ENCODE results near the gene SNRPA.

Gene SNRPA

GRCh38 chr19:40723661-40724254 is 27.2 kb upstream of the SNRPA start:
- no peak overlapping the region for H2BK5ac ChIP-seq (ENCODE audit: low read length)
- DNase-seq (ENCODE audit: low spot score): no peak
- WGBS, 2 donors (ENCODE audit: extremely low coverage in 2 of 2, insufficient read length in 2 of 2, insufficient replicate concordance in 1 of 2): no CpG with 5 or more reads among the region's 5 CpGs
- H3K4ac ChIP-seq (ENCODE audit: low read length): no peak overlapping the region
- no peak overlapping the region for H2AK5ac ChIP-seq (ENCODE audit: low read depth, low read length)
- no peak overlapping the region for H3K4me2 ChIP-seq (ENCODE audit: insufficient read depth, low read length, poor library complexity, severe bottlenecking)
- H3K4me3 ChIP-seq (ENCODE audit: low read length in 2 of 2): no peak overlapping the region
- H3K18ac ChIP-seq (ENCODE audit: low read length): no peak overlapping the region
- H3K36me3 ChIP-seq (replicated peaks in 1 of 2; ENCODE audit: control insufficient read depth in 2 of 2, insufficient read depth in 2 of 2, low read length in 2 of 2): peaks cover 22 to 68% of the 10 kb centered on the region in 2 donors
- H4K91ac ChIP-seq (ENCODE audit: low read depth, low read length, poor library complexity): no peak overlapping the region
- no peak overlapping the region for H3K27ac ChIP-seq (replicated peaks; ENCODE audit: low read length)
- H2BK15ac ChIP-seq (ENCODE audit: low read length): no peak overlapping the region
- peaks cover 8% of the 10 kb centered on the region in 2 donors for H3K4me1 ChIP-seq (ENCODE audit: control insufficient read depth in 2 of 2, insufficient read depth in 1 of 2, low read depth in 1 of 2, low read length in 2 of 2)
- no peak overlapping the region for H4K8ac ChIP-seq (ENCODE audit: low read depth, low read length)
- no peak overlapping the region for H2AFZ ChIP-seq (ENCODE audit: low read length)
- H3K23ac ChIP-seq (ENCODE audit: low read depth, low read length, poor library complexity): no peak overlapping the region
- peaks cover 0 to 4% of the 10 kb centered on the region in 2 donors for H3K9me3 ChIP-seq (replicated peaks in 1 of 2; ENCODE audit: control insufficient read depth in 2 of 2, insufficient read depth in 1 of 2, low read depth in 1 of 2, low read length in 2 of 2)
- H3K27me3 ChIP-seq (ENCODE audit: control insufficient read depth in 3 of 3, insufficient read depth in 3 of 3, low read depth in 1 of 3, low read length in 3 of 3): no peaks in the 10 kb centered on the region
- H3K9ac ChIP-seq (ENCODE audit: low read depth, low read length, poor library complexity): no peak overlapping the region
- no peak overlapping the region for H2BK120ac ChIP-seq (ENCODE audit: low read depth, low read length)
- H3K14ac ChIP-seq (ENCODE audit: low read length): no peak overlapping the region
- peaks cover 13% of the 10 kb centered on the region for H3K79me1 ChIP-seq (ENCODE audit: low read depth, low read length)
- no peak overlapping the region for H2BK12ac ChIP-seq (ENCODE audit: low read length)

GRCh38 chr19:40724315-40724714 is 26.7 kb upstream of the SNRPA start:
- no peak overlapping the region for H2AK5ac ChIP-seq (ENCODE audit: low read depth, low read length)
- peaks cover 4 to 5% of the 10 kb centered on the region in 2 donors for H3K4me1 ChIP-seq (ENCODE audit: control insufficient read depth in 2 of 2, insufficient read depth in 1 of 2, low read depth in 1 of 2, low read length in 2 of 2)
- no peak overlapping the region for H3K27ac ChIP-seq (replicated peaks; ENCODE audit: low read length)
- no CpG with 5 or more reads among the region's 4 CpGs for WGBS, 2 donors (ENCODE audit: extremely low coverage in 2 of 2, insufficient read length in 2 of 2, insufficient replicate concordance in 1 of 2)
- H3K9ac ChIP-seq (ENCODE audit: low read depth, low read length, poor library complexity): no peak overlapping the region
- H2BK120ac ChIP-seq (ENCODE audit: low read depth, low read length): no peak overlapping the region
- no peak overlapping the region for H2AFZ ChIP-seq (ENCODE audit: low read length)
- H3K79me1 ChIP-seq (ENCODE audit: low read depth, low read length): peaks cover 11% of the 10 kb centered on the region
- no peak overlapping the region for H3K4me2 ChIP-seq (ENCODE audit: insufficient read depth, low read length, poor library complexity, severe bottlenecking)
- H2BK12ac ChIP-seq (ENCODE audit: low read length): no peak overlapping the region
- peaks cover 22 to 73% of the 10 kb centered on the region in 2 donors for H3K36me3 ChIP-seq (replicated peaks in 1 of 2; ENCODE audit: control insufficient read depth in 2 of 2, insufficient read depth in 2 of 2, low read length in 2 of 2)
- no peak overlapping the region for H3K18ac ChIP-seq (ENCODE audit: low read length)
- H3K4ac ChIP-seq (ENCODE audit: low read length): no peak overlapping the region
- no peak for DNase-seq (ENCODE audit: low spot score)
- no peak overlapping the region for H2BK5ac ChIP-seq (ENCODE audit: low read length)
- no peak overlapping the region for H4K91ac ChIP-seq (ENCODE audit: low read depth, low read length, poor library complexity)
- H3K9me3 ChIP-seq (replicated peaks in 1 of 2; ENCODE audit: control insufficient read depth in 2 of 2, insufficient read depth in 1 of 2, low read depth in 1 of 2, low read length in 2 of 2): peaks cover 0 to 4% of the 10 kb centered on the region in 2 donors
- no peak overlapping the region for H3K14ac ChIP-seq (ENCODE audit: low read length)
- no peak overlapping the region for H3K4me3 ChIP-seq (ENCODE audit: low read length in 2 of 2)
- H2BK15ac ChIP-seq (ENCODE audit: low read length): no peak overlapping the region
- no peaks in the 10 kb centered on the region for H3K27me3 ChIP-seq (ENCODE audit: control insufficient read depth in 3 of 3, insufficient read depth in 3 of 3, low read depth in 1 of 3, low read length in 3 of 3)
- H4K8ac ChIP-seq (ENCODE audit: low read depth, low read length): no peak overlapping the region
- H3K23ac ChIP-seq (ENCODE audit: low read depth, low read length, poor library complexity): no peak overlapping the region

- no peak overlapping the region for H2BK5ac ChIP-seq (ENCODE audit: low read length)
- H3K4me2 ChIP-seq (ENCODE audit: insufficient read depth, low read length, poor library complexity, severe bottlenecking): no peak overlapping the region
- no peak overlapping the region for H3K18ac ChIP-seq (ENCODE audit: low read length)
- peaks cover 24 to 74% of the 10 kb centered on the region in 2 donors for H3K36me3 ChIP-seq (replicated peaks in 1 of 2; ENCODE audit: control insufficient read depth in 2 of 2, insufficient read depth in 2 of 2, low read length in 2 of 2)
- no peak overlapping the region for H3K23ac ChIP-seq (ENCODE audit: low read depth, low read length, poor library complexity)
- no peak overlapping the region for H2BK15ac ChIP-seq (ENCODE audit: low read length)
- H2AFZ ChIP-seq (ENCODE audit: low read length): no peak overlapping the region
- DNase-seq (ENCODE audit: low spot score): no peak
- no peak overlapping the region for H4K91ac ChIP-seq (ENCODE audit: low read depth, low read length, poor library complexity)
- H3K4me3 ChIP-seq (ENCODE audit: low read length in 2 of 2): no peak overlapping the region
- no peak overlapping the region for H2BK12ac ChIP-seq (ENCODE audit: low read length)
- peaks cover 11% of the 10 kb centered on the region for H3K79me1 ChIP-seq (ENCODE audit: low read depth, low read length)
- H3K27me3 ChIP-seq (ENCODE audit: control insufficient read depth in 3 of 3, insufficient read depth in 3 of 3, low read depth in 1 of 3, low read length in 3 of 3): no peaks in the 10 kb centered on the region
- peaks cover 0 to 4% of the 10 kb centered on the region in 2 donors for H3K9me3 ChIP-seq (replicated peaks in 1 of 2; ENCODE audit: control insufficient read depth in 2 of 2, insufficient read depth in 1 of 2, low read depth in 1 of 2, low read length in 2 of 2)
- no CpG with 5 or more reads among the region's 3 CpGs for WGBS, 2 donors (ENCODE audit: extremely low coverage in 2 of 2, insufficient read length in 2 of 2, insufficient replicate concordance in 1 of 2)
- H3K4me1 ChIP-seq (ENCODE audit: control insufficient read depth in 2 of 2, insufficient read depth in 1 of 2, low read depth in 1 of 2, low read length in 2 of 2): peaks cover 0 to 2% of the 10 kb centered on the region in 2 donors
- H3K27ac ChIP-seq (replicated peaks; ENCODE audit: low read length): no peak overlapping the region
- H2AK5ac ChIP-seq (ENCODE audit: low read depth, low read length): no peak overlapping the region
- H2BK120ac ChIP-seq (ENCODE audit: low read depth, low read length): no peak overlapping the region
- H4K8ac ChIP-seq (ENCODE audit: low read depth, low read length): no peak overlapping the region
- H3K4ac ChIP-seq (ENCODE audit: low read length): no peak overlapping the region
- H3K14ac ChIP-seq (ENCODE audit: low read length): no peak overlapping the region
- no peak overlapping the region for H3K9ac ChIP-seq (ENCODE audit: low read depth, low read length, poor library complexity)
These were observed 26.1 kb upstream of the SNRPA start for GRCh38 chr19:40724855-40725254.

- H3K14ac ChIP-seq (ENCODE audit: low read length): no peak overlapping the region
- peaks cover 29 to 80% of the 10 kb centered on the region in 2 donors for H3K36me3 ChIP-seq (replicated peaks in 1 of 2; ENCODE audit: control insufficient read depth in 2 of 2, insufficient read depth in 2 of 2, low read length in 2 of 2)
- no peak overlapping the region for H3K23ac ChIP-seq (ENCODE audit: low read depth, low read length, poor library complexity)
- H2BK15ac ChIP-seq (ENCODE audit: low read length): no peak overlapping the region
- no peak overlapping the region for H3K4ac ChIP-seq (ENCODE audit: low read length)
- no peak overlapping the region for H2BK5ac ChIP-seq (ENCODE audit: low read length)
- no peak overlapping the region for H3K4me3 ChIP-seq (ENCODE audit: low read length in 2 of 2)
- no peak overlapping the region for H2AFZ ChIP-seq (ENCODE audit: low read length)
- no peak overlapping the region for H4K91ac ChIP-seq (ENCODE audit: low read depth, low read length, poor library complexity)
- H3K79me1 ChIP-seq (ENCODE audit: low read depth, low read length): peaks cover 8% of the 10 kb centered on the region
- no peak for DNase-seq (ENCODE audit: low spot score)
- H4K8ac ChIP-seq (ENCODE audit: low read depth, low read length): no peak overlapping the region
- H3K9ac ChIP-seq (ENCODE audit: low read depth, low read length, poor library complexity): no peak overlapping the region
- H3K4me1 ChIP-seq (ENCODE audit: control insufficient read depth in 2 of 2, insufficient read depth in 1 of 2, low read depth in 1 of 2, low read length in 2 of 2): no peaks in the 10 kb centered on the region
- no peak overlapping the region for H2BK120ac ChIP-seq (ENCODE audit: low read depth, low read length)
- H3K9me3 ChIP-seq (replicated peaks in 1 of 2; ENCODE audit: control insufficient read depth in 2 of 2, insufficient read depth in 1 of 2, low read depth in 1 of 2, low read length in 2 of 2): peaks cover 0 to 4% of the 10 kb centered on the region in 2 donors
- no peaks in the 10 kb centered on the region for H3K27me3 ChIP-seq (ENCODE audit: control insufficient read depth in 3 of 3, insufficient read depth in 3 of 3, low read depth in 1 of 3, low read length in 3 of 3)
- no peak overlapping the region for H3K27ac ChIP-seq (replicated peaks; ENCODE audit: low read length)
- WGBS, 2 donors (ENCODE audit: extremely low coverage in 2 of 2, insufficient read length in 2 of 2, insufficient replicate concordance in 1 of 2): no CpG with 5 or more reads among the region's 4 CpGs
- H2BK12ac ChIP-seq (ENCODE audit: low read length): no peak overlapping the region
- no peak overlapping the region for H3K4me2 ChIP-seq (ENCODE audit: insufficient read depth, low read length, poor library complexity, severe bottlenecking)
- no peak overlapping the region for H2AK5ac ChIP-seq (ENCODE audit: low read depth, low read length)
- no peak overlapping the region for H3K18ac ChIP-seq (ENCODE audit: low read length)
These were observed 24.7 kb upstream of the SNRPA start for GRCh38 chr19:40726279-40726678.

All from neuronal stem cell (in vitro differentiated cells).